Pons (tissue), 1 donor: ENCODE results near the gene MDC1.
"Not testable (repeated sequence)": the region's sequence is repeated elsewhere in the genome, so short reads cannot be mapped to it uniquely, and the experiment has no call there.

Source experiments
- DNase-seq: peaks from one replicate; pipeline ENCODE4 v3.0.0-alpha.2; 2016; ENCODE audit warnings: low spot score

MDC1 gene

DNA sequence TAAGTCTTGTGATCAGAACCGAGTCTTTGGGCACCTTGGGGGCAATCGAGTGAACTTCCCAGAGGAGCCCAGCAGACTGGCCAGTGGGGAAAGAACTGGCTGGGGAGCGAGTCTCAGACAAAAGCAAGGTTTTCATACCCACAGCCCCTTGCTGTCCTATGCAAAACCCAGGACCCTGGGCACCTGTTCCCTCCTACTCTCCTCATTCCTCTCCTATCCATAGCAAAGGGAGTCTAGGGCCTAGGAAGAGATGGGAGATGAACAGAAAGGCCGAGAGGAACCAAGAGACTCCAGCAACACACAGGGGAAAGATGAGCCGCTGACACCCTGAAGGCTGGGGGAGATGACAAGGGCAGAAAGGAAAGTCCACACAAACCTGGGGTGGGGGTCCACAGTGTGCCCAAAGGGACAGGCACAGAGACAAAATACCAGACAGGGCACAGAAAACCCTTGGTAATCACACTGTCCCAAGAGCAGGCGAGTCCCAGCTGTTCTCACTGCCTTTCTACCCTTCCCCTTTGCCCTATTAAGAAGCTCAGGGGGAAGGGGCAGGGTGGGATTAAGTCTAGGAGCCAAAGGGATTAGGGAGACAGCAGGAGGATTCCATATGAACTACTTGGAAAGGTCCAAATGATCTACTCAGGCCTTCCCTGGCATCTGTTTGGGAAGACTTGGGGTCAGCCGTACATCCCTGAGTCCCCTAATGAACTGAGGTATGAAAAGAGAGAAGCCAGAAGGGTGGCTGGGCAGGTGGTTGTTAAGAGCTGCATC, 37.1 kb downstream of the MDC1 start:
- no peak for DNase-seq

DNA sequence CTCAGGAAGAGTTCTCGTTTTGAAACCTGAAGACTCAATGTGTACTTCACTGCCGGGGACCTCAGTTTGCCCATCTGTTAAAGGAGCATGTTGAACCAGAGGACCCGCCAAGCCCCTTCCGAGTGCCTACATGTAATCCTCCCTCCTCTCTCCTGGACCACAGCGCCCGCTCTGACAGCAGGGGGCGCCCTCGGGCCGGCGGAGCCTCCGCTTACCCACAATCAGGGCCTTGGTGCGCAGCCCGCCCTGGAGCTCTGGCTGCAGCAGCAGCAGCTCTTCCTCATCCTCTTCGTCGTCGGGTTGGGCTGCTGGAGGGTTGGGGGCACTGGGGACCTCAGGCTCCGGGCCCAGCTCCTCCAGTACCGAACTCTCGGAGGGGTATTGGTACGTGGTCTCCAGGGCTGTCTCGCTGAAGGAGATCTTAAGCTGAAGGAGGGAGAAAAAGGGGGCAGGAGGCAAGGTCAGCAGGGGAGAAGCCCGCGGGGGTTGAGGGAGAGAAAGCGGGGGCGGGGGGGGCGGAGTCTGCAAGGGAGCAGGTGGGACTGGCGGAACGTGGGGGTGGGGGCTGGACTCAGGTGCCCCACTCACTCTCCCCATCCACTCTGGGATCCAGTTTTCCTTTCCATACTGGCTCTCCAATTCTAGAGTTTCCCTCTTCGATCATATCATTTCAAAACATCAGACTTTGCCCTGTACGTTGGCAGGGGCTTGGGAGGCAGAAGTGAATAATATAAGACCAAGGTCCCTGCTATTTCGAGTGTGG, 37.9 kb downstream of the MDC1 start:
- DNase-seq = peak; percentile 75

DNA sequence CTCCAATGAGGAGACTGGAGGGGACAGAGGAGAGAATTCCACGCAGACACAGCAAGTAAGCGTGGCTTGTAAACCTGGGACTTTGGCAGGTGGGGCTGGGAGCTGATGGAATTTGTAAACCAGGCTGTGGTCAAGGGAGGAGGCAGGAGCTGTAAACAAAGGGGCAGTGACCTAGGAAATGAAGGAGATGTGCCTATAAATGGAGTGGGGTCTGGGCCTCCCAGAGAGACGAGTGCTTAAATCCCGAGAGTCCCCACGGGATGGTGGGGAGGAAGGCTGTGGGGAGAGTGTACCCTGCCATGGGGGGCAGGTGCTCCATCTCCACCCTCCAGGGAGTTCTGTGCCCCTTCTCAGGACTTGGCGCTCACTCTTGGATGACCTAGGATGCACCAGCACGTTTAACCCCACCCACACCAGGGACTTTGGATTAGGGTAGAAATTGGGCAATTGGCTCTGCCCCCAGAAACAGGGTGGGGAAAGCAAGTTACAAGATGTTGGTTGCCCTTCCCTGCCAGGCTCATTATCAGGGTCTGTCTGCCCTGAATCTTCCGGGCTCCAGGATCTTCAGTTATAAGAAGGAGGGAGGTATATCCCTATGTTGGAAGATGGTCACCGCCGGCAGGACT, 40.3 kb downstream of the MDC1 start:
- no peak for DNase-seq

DNA sequence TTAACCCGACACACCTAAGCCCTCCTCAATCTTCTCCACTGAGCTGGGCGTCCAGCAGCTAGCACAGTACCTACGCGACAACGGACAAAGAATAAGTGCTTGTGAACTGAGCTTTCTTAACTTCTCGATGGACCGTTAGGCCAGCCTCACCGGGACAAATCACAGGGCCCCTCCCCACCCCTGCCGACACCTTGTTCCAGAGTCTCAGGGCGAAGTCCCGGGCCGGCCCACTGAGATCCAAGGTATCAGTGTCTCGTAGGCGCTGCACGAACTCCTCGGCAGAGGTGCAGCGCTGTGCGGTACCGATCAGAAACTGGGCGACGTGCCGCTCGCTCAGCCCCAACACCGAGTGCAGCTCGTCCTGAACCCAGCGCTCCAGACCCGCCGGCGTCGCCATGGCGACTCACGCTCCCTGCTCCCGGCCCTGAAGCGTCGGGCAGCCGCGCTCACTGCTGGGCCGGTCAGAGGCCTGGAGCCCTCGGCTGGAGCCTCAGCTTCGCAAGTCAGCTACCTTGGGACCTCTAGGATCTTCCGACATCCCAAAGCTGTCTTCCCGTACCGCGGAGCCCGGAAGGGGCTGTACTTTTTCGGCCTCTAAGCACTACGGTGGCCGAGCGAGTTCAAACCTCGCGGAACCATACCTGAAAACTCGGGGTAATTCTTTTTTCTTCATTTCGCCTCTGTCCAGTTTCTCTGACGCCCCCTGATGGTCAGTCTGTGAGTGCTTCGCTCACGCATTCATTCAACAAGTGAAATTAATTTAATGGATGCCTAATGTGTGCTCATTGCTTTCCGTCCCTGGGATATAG, 44.4 kb downstream of the MDC1 start, which contains the start of gene DHX16:
TSS of gene DHX16 (minus strand) at position 562 of the 809 bp plus-strand sequence. CDS start at position 397, 165 bp downstream.
- peak; percentile 93 for DNase-seq

DNA sequence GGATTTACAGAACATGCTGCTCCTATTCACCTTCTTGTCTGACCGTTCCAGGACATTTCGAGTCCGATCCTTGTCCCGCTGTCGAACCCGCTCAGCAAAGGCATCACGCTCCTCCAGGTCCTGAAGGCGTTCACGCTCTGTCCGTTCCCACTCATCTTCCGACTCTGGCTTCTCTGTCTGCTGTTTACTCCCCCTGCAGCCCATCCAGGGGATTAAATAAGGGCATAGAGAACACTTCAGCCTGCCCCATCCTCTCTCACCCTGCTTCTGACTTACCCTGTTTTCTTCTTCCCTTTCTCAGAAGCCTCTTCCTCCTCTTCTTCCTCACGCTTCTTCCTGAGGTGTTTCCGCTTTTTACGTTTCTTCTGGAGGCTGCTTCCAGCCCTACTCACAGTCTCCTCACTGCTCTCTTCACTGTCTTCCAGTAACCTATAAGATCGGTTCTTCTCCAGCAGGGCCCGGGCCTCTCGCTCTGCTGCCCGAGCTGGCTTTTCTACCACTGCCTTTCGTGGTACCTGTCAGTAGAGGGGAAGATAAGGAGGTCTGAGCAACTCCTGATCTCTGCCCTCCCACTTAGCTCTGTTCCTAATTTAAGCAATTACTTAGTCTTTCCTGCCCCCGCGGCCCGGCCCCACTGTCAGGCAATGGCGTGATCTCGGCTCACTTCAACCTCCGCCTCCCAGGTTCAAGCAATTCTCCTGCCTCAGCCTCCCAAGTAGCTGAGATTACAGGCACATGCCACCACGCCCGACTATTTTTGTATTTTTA, 46.1 kb downstream of the MDC1 start:
- no peak for DNase-seq

DNA sequence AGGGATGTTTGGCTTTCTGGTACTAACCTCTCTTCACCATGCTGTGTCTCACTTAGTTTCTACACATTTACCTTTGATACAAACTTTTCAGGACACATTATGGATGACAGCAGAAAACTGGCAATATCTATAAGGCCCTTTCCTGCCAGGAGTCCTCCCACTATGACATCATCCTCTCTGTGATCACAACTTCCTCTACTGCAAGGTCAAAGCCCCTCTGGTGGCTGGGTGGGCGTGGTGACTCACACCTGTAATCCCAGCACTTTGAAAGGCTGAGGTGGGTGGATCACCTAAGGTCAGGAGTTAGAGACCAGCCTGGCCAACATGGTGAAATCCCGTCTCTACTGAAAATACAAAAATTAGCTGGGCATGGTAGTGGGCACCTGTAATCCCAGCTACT, 50.8 kb downstream of the MDC1 start:
- DNase-seq = not testable (repeated sequence)

DNA sequence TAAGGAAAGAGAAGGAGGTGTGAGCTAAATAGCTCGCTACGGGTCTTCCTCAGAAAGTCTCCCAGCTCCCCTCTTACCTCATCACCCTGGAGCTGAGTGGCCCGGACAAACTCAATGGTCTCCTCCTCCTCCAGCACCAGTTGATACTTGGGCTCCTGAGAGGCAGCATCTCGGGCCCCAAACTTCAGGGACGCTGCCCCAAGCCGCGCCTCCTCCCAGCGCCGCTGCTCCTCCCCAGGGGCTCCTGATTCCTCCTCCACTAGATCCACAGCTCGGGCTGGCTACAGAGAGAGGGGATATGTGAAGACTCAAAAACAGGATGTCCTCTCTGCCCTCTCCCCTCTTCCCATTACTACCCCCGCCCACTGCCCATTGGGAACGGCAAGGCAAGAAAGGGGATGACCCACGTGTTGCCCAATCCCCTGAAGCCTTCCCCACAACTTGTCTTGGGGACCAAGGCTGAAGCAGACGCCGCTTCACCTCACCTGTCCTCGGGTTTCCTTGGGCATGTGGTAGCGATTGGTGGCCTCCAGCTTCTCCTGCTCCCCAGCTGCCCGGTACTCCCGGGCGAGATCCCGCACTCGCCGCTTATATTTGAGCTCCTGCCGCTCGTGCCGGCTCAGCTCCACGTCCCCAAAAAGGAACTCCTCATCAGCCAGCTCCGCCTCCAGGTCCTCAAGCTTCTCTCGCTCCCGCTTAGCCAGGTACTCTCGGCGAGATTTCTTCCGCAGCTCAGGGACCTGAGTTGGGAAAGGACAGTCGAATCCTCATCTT, 51.9 kb downstream of the MDC1 start:
- no peak for DNase-seq

DNA sequence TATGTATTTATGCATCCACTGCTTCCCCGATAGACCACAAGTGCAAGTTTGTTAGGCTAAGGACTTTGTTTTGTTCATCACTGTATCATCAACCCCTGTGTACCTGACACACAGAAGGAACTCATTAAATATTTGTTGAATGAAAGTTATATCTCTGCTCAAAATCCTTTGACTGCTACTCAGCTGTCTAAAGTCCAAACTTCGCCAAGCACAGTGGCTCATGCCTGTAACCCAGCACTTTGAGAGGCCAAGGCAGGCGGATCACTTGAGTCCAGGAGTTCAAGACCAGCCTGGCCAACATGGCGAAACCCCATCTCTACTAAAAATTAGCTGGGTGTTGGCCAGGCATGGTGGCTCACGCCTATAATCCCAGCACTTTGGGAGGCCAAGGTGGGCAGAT, 59.2 kb downstream of the MDC1 start:
- not testable (repeated sequence) for DNase-seq

DNA sequence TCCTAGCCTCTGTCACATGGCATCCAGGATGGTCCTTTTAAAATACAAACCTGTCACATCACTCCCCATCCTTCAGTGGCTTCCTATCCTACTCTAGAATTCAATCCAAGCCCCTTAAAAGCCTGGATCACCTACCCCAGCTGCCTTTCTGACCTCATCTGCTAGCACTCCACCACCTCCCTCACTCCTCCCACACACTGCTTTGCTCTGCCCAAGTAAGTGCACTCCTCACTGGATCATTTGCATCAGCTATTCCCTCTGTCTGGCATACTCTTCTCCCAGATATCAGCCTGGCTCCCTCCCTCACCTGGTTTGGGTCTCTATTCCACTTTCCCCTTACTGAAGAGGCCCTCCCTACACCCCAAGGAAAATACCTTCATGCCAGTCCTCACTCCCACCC, 59.6 kb downstream of the MDC1 start:
- no peak for DNase-seq

DNA sequence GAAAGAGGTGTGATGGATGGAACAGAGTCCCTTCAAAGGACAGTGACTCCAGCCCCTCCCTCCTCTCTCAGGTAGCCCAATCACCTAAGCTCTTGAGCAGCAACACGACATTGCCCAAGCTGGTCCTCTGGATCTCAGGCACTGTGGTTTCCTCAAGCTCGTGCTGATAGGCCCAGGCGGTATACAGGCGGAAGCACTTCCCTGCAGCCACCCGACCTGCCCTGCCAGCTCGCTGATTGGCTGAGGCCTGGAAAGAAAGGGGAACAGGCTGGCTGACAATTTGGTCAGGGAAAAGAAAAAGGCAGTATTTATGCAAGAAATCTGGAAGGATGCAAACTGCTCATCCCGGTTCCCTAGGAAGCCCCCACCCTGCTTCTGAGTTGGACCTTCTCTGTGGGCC, 60.6 kb downstream of the MDC1 start:
- no peak for DNase-seq

DNA sequence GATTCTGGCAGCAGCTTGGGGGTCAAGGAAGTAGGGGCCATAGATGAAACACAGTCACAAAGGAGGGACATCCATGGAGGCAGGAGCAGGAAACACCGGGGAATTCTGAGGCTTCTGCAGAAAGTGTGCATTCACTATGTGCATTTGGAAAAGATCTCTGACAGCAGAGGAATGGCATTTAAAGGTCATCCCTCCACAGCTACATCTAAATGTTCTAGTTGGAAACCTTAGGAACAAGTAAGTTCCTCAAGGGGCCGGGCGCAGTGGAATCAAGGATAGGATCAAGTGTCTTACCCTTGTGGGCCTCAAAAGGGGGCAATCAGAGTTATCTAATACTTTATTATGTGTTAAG, 61.4 kb downstream of the MDC1 start:
- no peak for DNase-seq

DNA sequence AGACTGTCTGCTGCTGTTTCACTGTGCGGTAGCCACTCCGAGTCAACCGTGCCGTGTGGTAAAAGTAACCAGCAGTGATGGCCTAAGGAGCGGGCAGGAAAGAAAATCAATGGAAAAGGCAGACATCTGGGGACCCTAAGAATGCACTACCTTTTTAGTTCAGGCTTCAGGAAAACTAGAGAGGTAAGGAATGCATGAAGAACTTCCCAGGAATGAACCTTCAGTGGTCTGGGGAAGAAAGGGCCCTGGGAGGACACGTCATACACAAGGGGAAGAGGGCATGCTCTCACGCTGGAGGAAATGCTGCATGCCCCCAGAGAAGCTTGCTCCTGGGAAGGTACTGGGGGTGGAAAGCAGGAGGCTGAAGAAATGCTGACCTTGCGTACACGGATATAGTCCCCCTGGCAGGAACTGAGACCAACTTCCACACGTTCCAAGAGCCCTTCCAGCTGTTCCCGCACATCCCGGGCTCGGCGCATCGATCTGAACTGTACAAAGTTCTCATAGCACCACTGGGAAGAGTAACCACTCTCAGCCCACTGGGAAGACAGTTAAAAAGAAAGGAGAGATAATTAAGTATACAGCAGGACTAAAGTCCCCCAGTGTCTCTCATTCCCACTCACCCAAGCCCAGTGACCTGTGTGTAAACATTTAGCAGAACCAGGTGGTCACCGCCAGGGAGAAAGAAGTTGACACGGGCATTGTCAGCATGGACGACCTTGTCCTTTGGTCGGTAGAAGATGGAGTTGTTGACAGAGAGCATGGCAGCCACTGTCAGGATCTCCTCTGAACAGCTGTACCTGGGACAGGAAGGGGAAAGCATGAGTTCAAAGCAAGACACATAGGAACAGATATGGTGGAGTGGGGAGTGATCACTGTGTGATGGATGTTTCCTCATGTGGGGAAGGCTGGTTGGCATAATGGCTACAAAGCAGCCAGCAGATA, 62.0 kb downstream of the MDC1 start:
- no peak for DNase-seq

DNA sequence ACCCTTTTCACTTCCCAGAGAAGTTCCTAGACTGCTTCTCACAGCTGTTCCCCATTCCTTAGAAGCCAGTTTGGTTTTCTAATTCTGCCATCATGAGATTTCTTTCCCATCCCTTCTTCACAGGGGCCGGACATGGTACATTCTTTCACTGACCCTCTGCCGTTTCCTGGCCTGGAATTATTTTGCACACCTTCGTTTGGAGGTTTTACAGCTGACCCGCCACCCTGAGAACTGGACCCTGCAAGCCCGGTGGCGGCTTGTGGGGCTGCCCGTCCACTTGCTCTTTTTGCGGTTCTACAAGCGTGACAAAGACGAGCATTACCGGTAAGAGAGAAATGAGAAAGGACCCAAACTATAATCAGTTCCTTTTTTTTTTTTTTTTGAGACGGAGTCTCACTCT, 65.9 kb downstream of the MDC1 start:
- DNase-seq = no peak
